ENCODE measurements around the gene ZBTB1.
"Not testable (repeated sequence)": the region's sequence is repeated elsewhere in the genome, so short reads cannot be mapped to it uniquely, and the experiment has no call there.

The ZBTB1 gene

GRCh38 chr14:64513271-64513670 lies 8.7 kb downstream of the ZBTB1 start:
- TF ChIP-seq, protein P1, sequence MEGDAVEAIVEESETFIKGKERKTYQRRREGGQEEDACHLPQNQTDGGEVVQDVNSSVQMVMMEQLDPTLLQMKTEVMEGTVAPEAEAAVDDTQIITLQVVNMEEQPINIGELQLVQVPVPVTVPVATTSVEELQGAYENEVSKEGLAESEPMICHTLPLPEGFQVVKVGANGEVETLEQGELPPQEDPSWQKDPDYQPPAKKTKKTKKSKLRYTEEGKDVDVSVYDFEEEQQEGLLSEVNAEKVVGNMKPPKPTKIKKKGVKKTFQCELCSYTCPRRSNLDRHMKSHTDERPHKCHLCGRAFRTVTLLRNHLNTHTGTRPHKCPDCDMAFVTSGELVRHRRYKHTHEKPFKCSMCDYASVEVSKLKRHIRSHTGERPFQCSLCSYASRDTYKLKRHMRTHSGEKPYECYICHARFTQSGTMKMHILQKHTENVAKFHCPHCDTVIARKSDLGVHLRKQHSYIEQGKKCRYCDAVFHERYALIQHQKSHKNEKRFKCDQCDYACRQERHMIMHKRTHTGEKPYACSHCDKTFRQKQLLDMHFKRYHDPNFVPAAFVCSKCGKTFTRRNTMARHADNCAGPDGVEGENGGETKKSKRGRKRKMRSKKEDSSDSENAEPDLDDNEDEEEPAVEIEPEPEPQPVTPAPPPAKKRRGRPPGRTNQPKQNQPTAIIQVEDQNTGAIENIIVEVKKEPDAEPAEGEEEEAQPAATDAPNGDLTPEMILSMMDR (IDR thresholded peaks at IDR 0.05): no peak
- no peak for DNase-seq (ENCODE audit: low spot score)
- no peak overlapping the region for H3K27ac ChIP-seq
- H3K4me3 ChIP-seq: no peak overlapping the region

DNA sequence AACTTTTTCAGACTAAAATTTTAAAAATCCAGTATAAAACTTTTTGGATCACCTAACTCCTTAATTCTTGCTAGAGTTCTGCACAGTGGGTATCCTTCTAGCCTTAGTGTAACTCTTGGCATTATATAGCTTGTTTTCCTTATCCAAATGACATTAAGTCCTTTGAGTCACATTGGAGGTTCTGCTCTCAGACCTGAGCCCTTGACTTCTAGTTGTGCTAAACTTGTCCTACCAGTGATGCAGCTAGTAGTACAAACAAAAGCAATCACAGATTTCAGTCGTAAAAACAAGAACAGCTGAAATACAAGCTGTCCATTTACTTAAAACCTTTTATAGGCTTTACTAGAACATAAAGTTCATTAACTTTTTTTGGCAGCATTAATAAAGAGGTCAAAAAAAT lies 10.5 kb downstream of the ZBTB1 start:
- TF ChIP-seq, protein P1 (IDR thresholded peaks at IDR 0.05): no peak
- DNase-seq (ENCODE audit: low spot score): no peak
- Histone ChIP-seq H3K4me3 (no peak overlapping the region), H3K27ac (no peak overlapping the region)

DNA sequence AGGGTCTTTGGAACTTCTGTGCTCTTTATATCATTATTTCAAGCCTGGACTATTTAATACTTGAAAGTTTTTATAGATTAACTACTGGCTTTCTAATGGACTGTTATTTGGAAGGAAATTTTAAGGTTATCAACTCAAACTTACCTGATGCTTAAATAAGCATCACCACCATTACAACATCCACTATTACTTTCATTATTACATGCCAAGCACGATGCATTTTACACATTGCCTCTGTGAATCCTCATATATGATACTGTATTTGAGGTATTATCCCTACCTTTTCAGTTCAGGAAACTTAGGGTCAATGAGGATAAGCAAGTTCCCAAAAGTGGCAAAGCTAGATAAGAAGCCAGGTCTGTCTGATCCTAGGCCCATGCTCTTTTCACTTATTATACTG lies 12.4 kb downstream of the ZBTB1 start:
- H3K4me3 ChIP-seq: no peak overlapping the region
- H3K27ac ChIP-seq: no peak overlapping the region
- TF ChIP-seq, protein P1 (IDR thresholded peaks at IDR 0.05): no peak
- no peak for DNase-seq (ENCODE audit: low spot score)

DNA sequence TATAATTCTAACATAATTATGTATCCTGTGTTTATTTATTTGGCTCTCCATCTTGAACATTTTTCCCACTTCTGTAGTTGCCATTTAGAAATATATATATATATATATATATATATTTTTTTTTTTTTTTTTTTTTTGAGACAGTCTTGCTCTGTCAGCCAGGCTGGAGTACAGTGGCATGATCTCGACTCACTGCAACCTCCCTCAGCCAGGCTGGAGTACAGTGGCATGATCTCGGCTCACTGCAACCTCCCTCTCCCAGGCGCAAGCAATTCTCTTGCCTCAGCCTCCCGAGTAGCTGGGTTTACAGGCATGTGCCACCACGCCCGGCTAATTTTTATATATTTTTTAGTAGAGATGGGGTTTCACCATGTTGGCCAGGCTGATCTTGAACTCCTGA lies 13.1 kb downstream of the ZBTB1 start:
- DNase-seq (ENCODE audit: low spot score); H3K4me3 ChIP-seq; H3K27ac ChIP-seq: not testable (repeated sequence)

DNA sequence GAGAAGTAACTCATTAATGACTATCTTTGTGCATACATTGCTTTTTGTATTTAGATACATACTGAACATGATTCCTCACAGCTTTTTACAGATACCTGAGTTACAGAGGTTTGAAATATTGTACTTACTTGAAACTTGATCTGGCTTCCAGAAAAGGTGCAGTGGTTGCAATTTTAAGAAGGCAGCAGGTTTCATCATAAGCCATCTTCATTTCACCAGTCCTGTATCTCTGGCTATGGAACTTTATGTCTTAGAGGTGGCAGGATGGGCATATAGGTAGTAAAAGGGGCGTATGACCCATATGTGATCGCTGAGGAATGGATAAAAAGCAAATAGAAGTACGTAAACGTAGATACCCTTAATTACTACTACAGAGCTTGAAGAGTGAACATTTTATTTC lies 13.7 kb downstream of the ZBTB1 start:
- DNase-seq (ENCODE audit: low spot score): no peak
- no peak overlapping the region for H3K4me3 ChIP-seq
- H3K27ac ChIP-seq: no peak overlapping the region
- TF ChIP-seq, protein P1 (IDR thresholded peaks at IDR 0.05): no peak

- DNase-seq (ENCODE audit: low spot score): no peak
- TF ChIP-seq, protein P1 (IDR thresholded peaks at IDR 0.05): no peak
- Histone ChIP-seq H3K4me3 (no peak overlapping the region), H3K27ac (no peak overlapping the region)
Measured at GRCh38 chr14:64520699-64521098, 16.1 kb downstream of the ZBTB1 start.

- DNase-seq (ENCODE audit: low spot score): no peak
- TF ChIP-seq, protein P1 (IDR thresholded peaks at IDR 0.05): no peak
- H3K27ac ChIP-seq: no peak overlapping the region
- no peak overlapping the region for H3K4me3 ChIP-seq
Measured at GRCh38 chr14:64522591-64523355, 18.2 kb downstream of the ZBTB1 start.

Data from coronary artery (tissue), 2 donors.